Measurements from ENCODE around the gene DNAJC5.

The DNAJC5 gene

DNA sequence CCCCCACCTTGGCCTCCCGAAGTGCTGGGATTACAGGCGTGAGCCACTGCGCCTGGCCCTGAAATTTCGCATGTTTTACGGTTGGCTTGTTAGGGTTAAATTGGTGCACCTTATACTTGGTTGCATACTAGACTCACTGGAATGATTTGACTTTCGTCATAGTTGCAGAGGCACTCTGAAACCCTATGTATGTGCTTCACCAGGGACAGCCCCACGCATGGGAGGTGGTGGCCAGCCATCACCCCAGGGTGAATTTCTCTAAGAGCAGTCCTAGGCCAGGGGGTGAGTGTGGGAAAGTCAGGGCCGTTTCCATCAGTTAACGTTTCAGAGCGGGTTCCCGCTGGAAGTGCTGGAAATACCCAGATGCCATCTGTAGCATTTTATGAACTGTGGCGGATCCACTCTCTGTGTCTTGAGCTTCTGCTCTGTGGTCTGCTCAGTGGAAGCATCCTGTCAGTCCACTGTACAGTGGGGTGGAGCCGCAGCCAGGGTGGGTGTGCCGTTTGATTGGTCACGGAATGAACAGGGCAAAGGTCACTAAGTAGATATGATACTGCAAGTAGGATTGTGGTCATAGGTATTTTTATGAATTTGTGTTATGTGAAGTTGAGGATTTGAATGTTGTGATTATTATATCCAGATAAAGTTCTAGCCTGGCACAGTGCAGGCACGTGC, 13.2 kb downstream of the DNAJC5 start:
- TF ChIP-seq GATA2 (IDR thresholded peaks at IDR 0.05; ENCODE audit: low read depth, low read length) (no peak), GATA3 (IDR thresholded peaks at IDR 0.05; ENCODE audit: low read depth, low read length) (no peak)

GRCh38 chr20:63911176-63911575, 16.2 kb downstream of the DNAJC5 start:
- TF ChIP-seq GATA3 (IDR thresholded peaks at IDR 0.05; ENCODE audit: low read depth, low read length) (no peak), GATA2 (IDR thresholded peaks at IDR 0.05; ENCODE audit: low read depth, low read length) (no peak)

DNA sequence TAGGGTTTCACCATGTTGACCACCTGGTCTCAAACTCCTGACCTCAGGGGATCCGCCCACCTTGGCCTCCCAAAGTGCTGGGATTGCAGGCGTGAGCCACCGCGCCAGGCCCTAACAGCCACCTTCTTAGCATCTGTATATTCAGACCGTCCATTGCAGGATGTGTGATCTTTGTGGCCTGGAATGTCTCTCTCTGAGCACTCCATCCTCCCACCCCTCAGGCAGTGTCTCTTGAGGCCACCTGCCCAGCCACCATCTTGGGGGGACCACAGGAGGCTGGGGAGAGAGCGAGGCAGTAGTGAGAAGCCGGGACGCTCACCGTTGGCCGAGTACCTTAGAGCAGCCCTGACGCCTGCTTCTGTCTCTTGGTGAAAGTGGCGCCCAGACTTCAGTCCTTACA, 18.8 kb downstream of the DNAJC5 start:
- no peak for TF ChIP-seq GATA2 (IDR thresholded peaks at IDR 0.05; ENCODE audit: low read depth, low read length)
- no peak for TF ChIP-seq GATA3 (IDR thresholded peaks at IDR 0.05; ENCODE audit: low read depth, low read length)

DNA sequence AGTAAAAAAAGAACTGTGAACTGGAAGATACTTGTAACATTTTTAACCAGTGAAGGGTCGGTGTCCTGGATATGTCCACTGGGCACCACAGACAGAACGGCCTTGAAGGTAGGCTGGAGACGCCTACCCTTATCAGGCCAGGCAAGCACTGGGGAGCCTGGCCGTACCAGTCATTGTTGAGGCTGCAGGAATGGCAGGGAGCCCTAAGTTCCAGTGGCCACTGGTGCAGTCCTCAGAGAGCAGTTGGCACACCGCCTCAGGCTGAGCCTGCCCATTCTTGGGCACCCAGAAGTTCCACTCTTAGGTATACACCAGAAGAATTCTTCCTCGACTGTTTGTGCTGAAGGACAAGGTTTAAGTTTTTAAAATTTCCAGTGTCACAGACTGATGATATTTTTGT, 20.5 kb downstream of the DNAJC5 start:
- TF ChIP-seq GATA3 (IDR thresholded peaks at IDR 0.05; ENCODE audit: low read depth, low read length) = no peak
- no peak for TF ChIP-seq GATA2 (IDR thresholded peaks at IDR 0.05; ENCODE audit: low read depth, low read length)

GRCh38 chr20:63917811-63918210, 22.9 kb downstream of the DNAJC5 start:
- TF ChIP-seq GATA2 (IDR thresholded peaks at IDR 0.05; ENCODE audit: low read depth, low read length) (no peak), GATA3 (IDR thresholded peaks at IDR 0.05; ENCODE audit: low read depth, low read length) (no peak)

- no peak for TF ChIP-seq GATA2 (IDR thresholded peaks at IDR 0.05; ENCODE audit: low read depth, low read length)
- TF ChIP-seq GATA3 (IDR thresholded peaks at IDR 0.05; ENCODE audit: low read depth, low read length) = no peak
These were observed 24.2 kb downstream of the DNAJC5 start for GRCh38 chr20:63919130-63919529.

DNA sequence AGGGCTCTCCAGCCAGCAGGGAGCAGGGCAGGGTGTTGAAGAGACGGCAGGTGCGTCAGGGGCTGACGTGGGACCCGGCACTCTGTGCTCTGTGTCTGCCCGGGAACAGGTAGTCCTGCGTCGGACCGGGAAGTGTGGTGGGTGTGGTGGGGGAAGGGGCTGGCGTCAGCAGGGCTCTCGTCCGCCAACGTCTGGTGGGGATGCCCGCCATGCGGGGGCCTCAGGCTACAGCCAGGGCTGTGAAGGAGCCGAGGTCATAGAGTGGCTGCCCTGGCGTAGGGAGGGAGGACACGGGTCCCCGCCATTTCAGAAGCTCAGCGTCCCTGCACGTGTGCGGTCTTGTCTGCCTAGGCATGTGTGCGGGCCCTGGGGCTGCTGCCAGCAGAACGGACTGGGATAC, 25.3 kb downstream of the DNAJC5 start:
- TF ChIP-seq GATA2 (IDR thresholded peaks at IDR 0.05; ENCODE audit: low read depth, low read length) = no peak
- no peak for TF ChIP-seq GATA3 (IDR thresholded peaks at IDR 0.05; ENCODE audit: low read depth, low read length)

- TF ChIP-seq GATA3 (IDR thresholded peaks at IDR 0.05; ENCODE audit: low read depth, low read length) = no peak
- no peak for TF ChIP-seq GATA2 (IDR thresholded peaks at IDR 0.05; ENCODE audit: low read depth, low read length)
These were observed 28.7 kb downstream of the DNAJC5 start for GRCh38 chr20:63923651-63924050.

DNA sequence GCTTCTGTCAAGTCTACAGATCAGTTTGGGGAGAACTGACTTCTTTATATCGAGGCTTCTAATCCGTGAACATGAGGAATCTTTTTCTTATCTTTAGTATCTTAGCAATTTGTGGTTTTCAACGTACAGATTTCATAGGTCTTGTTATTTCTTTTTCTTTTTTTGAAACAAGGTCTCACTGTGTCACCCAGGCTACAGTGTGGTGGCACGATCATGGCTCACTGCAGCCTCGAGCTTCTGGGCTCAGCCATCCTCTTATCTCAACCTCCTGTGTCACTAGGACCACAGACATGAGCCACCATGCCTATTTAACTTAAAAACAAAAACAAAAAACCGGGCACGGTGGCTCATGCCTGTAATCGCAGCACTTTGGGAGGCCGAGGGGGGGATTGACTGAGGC, 29.3 kb downstream of the DNAJC5 start:
- TF ChIP-seq GATA3 (IDR thresholded peaks at IDR 0.05; ENCODE audit: low read depth, low read length) (no peak), GATA2 (IDR thresholded peaks at IDR 0.05; ENCODE audit: low read depth, low read length) (no peak)

- no peak for TF ChIP-seq GATA3 (IDR thresholded peaks at IDR 0.05; ENCODE audit: low read depth, low read length)
- no peak for TF ChIP-seq GATA2 (IDR thresholded peaks at IDR 0.05; ENCODE audit: low read depth, low read length)
These were observed 31.4 kb downstream of the DNAJC5 start for GRCh38 chr20:63926298-63926697.

GRCh38 chr20:63929071-63929470, 34.1 kb downstream of the DNAJC5 start:
- no peak for TF ChIP-seq GATA2 (IDR thresholded peaks at IDR 0.05; ENCODE audit: low read depth, low read length)
- TF ChIP-seq GATA3 (IDR thresholded peaks at IDR 0.05; ENCODE audit: low read depth, low read length) = no peak

DNA sequence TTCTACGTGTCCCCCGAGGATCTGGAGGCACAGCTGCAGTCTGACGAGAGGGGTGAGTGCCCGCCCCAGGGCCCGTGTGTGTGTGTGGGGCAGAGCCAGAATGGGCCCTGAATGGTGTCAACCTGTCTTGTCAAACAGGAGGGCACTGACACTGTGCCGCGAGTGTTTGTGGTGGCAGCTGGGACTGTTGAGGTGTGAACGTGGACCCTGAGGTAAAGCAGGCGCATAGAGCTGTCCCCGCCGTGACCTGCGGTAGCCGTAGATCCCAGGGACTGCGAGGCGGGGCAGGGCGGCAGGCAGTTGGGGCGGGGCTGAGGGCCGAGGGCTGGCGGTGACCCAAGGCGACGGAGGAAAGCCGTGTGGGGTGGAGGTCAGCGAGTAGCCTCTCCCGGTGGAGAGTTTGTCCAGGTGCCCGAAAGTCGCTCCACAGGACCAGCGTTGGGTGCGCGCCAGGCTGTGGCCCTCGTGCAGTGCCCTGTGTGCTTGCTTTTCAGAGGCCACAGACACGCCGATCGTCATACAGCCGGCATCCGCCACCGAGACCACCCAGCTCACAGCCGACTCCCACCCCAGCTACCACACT, 36.1 kb downstream of the DNAJC5 start:
- TF ChIP-seq GATA2 (IDR thresholded peaks at IDR 0.05; ENCODE audit: low read depth, low read length) (no peak), GATA3 (IDR thresholded peaks at IDR 0.05; ENCODE audit: low read depth, low read length) (no peak)

GRCh38 chr20:63931735-63932134, 36.8 kb downstream of the DNAJC5 start:
- TF ChIP-seq GATA3 (IDR thresholded peaks at IDR 0.05; ENCODE audit: low read depth, low read length) (no peak), GATA2 (IDR thresholded peaks at IDR 0.05; ENCODE audit: low read depth, low read length) (no peak)

- TF ChIP-seq GATA3 (IDR thresholded peaks at IDR 0.05; ENCODE audit: low read depth, low read length) = no peak
- no peak for TF ChIP-seq GATA2 (IDR thresholded peaks at IDR 0.05; ENCODE audit: low read depth, low read length)
These were observed 37.8 kb downstream of the DNAJC5 start for GRCh38 chr20:63932606-63933160.

DNA sequence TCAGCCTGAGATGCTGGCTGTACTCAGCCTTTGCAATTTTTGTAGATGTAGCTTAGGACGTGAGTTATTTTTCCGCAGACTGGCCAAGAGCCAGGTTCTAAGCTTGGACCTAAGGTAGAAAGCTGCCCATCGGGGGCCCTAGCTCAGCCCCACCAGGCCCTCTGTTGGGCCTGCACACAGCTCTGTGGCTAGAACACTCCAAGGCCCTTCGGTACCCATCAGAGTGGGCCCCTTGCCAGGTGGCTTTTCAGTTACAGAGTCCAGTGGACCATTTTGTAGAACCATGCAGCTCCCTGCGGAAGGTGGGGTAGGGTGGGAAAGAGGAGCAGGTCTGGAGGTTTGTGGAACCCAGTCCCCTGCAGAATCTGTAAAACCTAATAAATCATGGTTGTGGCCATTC, 38.7 kb downstream of the DNAJC5 start:
- no peak for TF ChIP-seq GATA2 (IDR thresholded peaks at IDR 0.05; ENCODE audit: low read depth, low read length)
- TF ChIP-seq GATA3 (IDR thresholded peaks at IDR 0.05; ENCODE audit: low read depth, low read length) = no peak
